GM12878 (cell line): ENCODE data around the gene CYP2C19. TPM values are rescaled to one million over a fixed set of nuclear protein-coding genes. Genes with fewer than 3 reads are reported as not detected.

Experiments used
- ATAC-seq: fragments of 200-7000 bp; cut with Tn5 transposase; 3 replicates; pipeline ENCODE4 v1.9.1; 2020; ENCODE audit warnings: mild to moderate bottlenecking, moderate library complexity
- BruUV-seq: library from RNA; stranded (reverse); fragments of 400-500 nt; replicated peaks from 2 replicates; lab custom pipeline; 2021; lab: Mats Ljungman, UMichigan
- CTCF ChIA-PET: fragments of 300-600 bp; sonication (Branson Sonifier 250); formaldehyde crosslinking; extraction: SDS; loops from one replicate; lab custom pipeline; 2021; ENCODE audit warnings: inconsistent platforms; lab: Yijun Ruan, JAX
- POLR2A ChIA-PET: fragments of 350-600 bp; formaldehyde crosslinking; extraction: SDS; loops from one replicate; lab custom pipeline; 2021; ENCODE audit warnings: inconsistent platforms; lab: Charles Lee
- RAD21 ChIA-PET: fragments of 300-600 bp; sonication (Branson Sonifier 250); formaldehyde crosslinking; loops from one replicate; lab custom pipeline; 2023; ENCODE audit warnings: antibody characterized with exemption; ENCODE audit not compliant: unreplicated experiment; lab: Charles Lee
- SMC1A ChIA-PET: fragments of 300-600 bp; sonication (Branson Sonifier 250); formaldehyde crosslinking; loops from one replicate; lab custom pipeline; 2023; ENCODE audit not compliant: unreplicated experiment, uncharacterized antibody; lab: Charles Lee
- DNase-seq: peaks from one replicate; pipeline ENCODE4 v3.0.0-alpha.2; 2011; ENCODE audit warnings: low read depth, low spot score
- FAIRE-seq: peaks from 3 replicates; lab custom pipeline; 2011; peaks lifted over from hg19 to GRCh38; lab: Jason Lieb, UNC
- H2AFZ ChIP-seq: 2 replicates; pipeline ENCODE4 v1.6.0; 2011; ENCODE audit warnings: low read depth, low read length, control low read depth; ENCODE audit not compliant: control insufficient read depth
- H3K27ac ChIP-seq: 2 replicates; pipeline ENCODE4 v1.5.1; 2011; ENCODE audit warnings: control low read depth; ENCODE audit not compliant: control insufficient read depth, insufficient read depth
- H3K27me3 ChIP-seq, 2 experiments: replicated peaks in 1 of 2; 2 replicates each; pipeline versions ENCODE4 v1.6.0 to v1.6.1; 2011; ENCODE audit warnings: low read length in 1 of 2; ENCODE audit not compliant: control insufficient read depth in 2 of 2, insufficient read depth in 2 of 2
- H3K36me3 ChIP-seq, 2 experiments: 2 replicates each; pipeline ENCODE4 v1.5.1; 2011; ENCODE audit warnings: low read length in 1 of 2; ENCODE audit not compliant: control insufficient read depth in 2 of 2, insufficient read depth in 2 of 2
- H3K4me1 ChIP-seq: 2 replicates; pipeline ENCODE4 v1.6.1; 2011; ENCODE audit warnings: mild to moderate bottlenecking, low read length, moderate library complexity, mixed read lengths; ENCODE audit not compliant: control insufficient read depth, insufficient read depth
- H3K4me2 ChIP-seq: 2 replicates; pipeline ENCODE4 v1.6.0; 2011; ENCODE audit warnings: control low read depth; ENCODE audit not compliant: control insufficient read depth, insufficient read depth
- H3K4me3 ChIP-seq: fragments of 200-600 bp; sonication (generic); 2 replicates; pipeline ENCODE4 v1.5.1; 2016
- H3K79me2 ChIP-seq: 2 replicates; pipeline ENCODE4 v1.6.0; 2011; ENCODE audit warnings: low read length; ENCODE audit not compliant: control insufficient read depth, insufficient read depth
- H3K9ac ChIP-seq: 2 replicates; pipeline ENCODE4 v1.8.0; 2011; ENCODE audit warnings: low read length, control low read depth, mixed read lengths; ENCODE audit not compliant: control insufficient read depth, insufficient read depth
- H3K9me3 ChIP-seq: replicated peaks from 3 replicates; pipeline ENCODE4 v1.5.1; 2011; ENCODE audit warnings: mild to moderate bottlenecking, low read length; ENCODE audit not compliant: control insufficient read depth, insufficient read depth
- H4K20me1 ChIP-seq: 2 replicates; pipeline ENCODE4 v1.6.0; 2011; ENCODE audit not compliant: control insufficient read depth, insufficient read depth
- BHLHE40 ChIP-seq, 2 experiments: fragments of 450-650 bp in 1 of 2; IDR thresholded peaks; 2 replicates each; pipeline ENCODE4 v1.6.1; 2011 to 2017; ENCODE audit warnings: low read depth in 2 of 2, borderline replicate concordance in 1 of 2, improper control_type of control experiment in 1 of 2, low read length in 1 of 2, mild to moderate bottlenecking in 1 of 2
- E2F4 ChIP-seq: IDR thresholded peaks from 2 replicates; pipeline ENCODE4 v1.6.1; 2012; ENCODE audit warnings: low read depth, low read length, improper control_type of control experiment
- EP300 ChIP-seq, 2 experiments: fragments of 150-350 bp in 1 of 2; IDR thresholded peaks; 2 replicates each; pipeline ENCODE4 v1.6.1; 2011 to 2012; ENCODE audit warnings: low read depth in 2 of 2, low read length in 2 of 2, borderline replicate concordance in 1 of 2, improper control_type of control experiment in 1 of 2, inconsistent platforms in 1 of 2; ENCODE audit not compliant: control insufficient read depth in 1 of 2
- JUND ChIP-seq: IDR thresholded peaks from 2 replicates; pipeline ENCODE4 v1.6.1; 2012; ENCODE audit warnings: low read depth, mild to moderate bottlenecking, low read length, improper control_type of control experiment, moderate library complexity
- NKRF ChIP-seq: fragments of 450-650 bp; conservative IDR thresholded peaks from 2 replicates; pipeline ENCODE4 v1.6.1; 2017; ENCODE audit warnings: mild to moderate bottlenecking, moderate library complexity
- RFX5 ChIP-seq: IDR thresholded peaks from 2 replicates; pipeline ENCODE4 v1.6.1; 2011; ENCODE audit warnings: low read depth, low read length, improper control_type of control experiment
- SMAD5 ChIP-seq: IDR thresholded peaks from 2 replicates; pipeline ENCODE4 v1.6.1; 2016; ENCODE audit warnings: antibody characterized with exemption, low read depth
- SMARCA5 ChIP-seq: fragments of 450-650 bp; IDR thresholded peaks from 2 replicates; pipeline ENCODE4 v1.6.1; 2017; ENCODE audit warnings: mild to moderate bottlenecking
- SUZ12 ChIP-seq: fragments of 200-600 bp; sonication (generic); IDR thresholded peaks from one replicate; pipeline ENCODE4 v1.6.1; 2018; ENCODE audit warnings: antibody characterized with exemption, mild to moderate bottlenecking; ENCODE audit not compliant: unreplicated experiment
- WGBS: methylation state at CpG from one replicate; pipeline ENCODE4 v1.1.6; 2016; ENCODE audit warnings: low lambda C conversion rate; ENCODE audit not compliant: insufficient replicate concordance, insufficient coverage; ENCODE audit errors: missing lambda C conversion rate; 5-methylcytosine and 5-hydroxymethylcytosine counted together
- in situ Hi-C: fragments of 300-500 bp; cut with MboI; formaldehyde crosslinking; loops from 9 replicates; pipeline ENCODE4 v1.14.3; 2018; ENCODE audit warnings: mixed read lengths
- intact Hi-C: fragments of 100-400 bp; cut with micrococcal nuclease; formaldehyde crosslinking; loops from one replicate; pipeline ENCODE4 v1.14.2; 2022; ENCODE audit not compliant: unreplicated experiment
- polyA plus RNA-seq, 11 experiments: library from polyadenylated mRNA; depleted of rRNA in 4 of 11; unstranded in 6 of 11; stranded (reverse) in 5 of 11; fragments of >200 nt; fragmentation: Nextera tagmentation in 4 of 11; fragmentation: Illumina TruSeq in 1 of 11; extraction: Ambion mirVana in 4 of 11; extraction: Trizol in 1 of 11; gene quantifications; 1 replicate in 1 of 11; 2 replicates in 10 of 11; pipeline versions ENCODE4 v1.2.1 to v1.2.3, GENCODE V29; 2011 to 2016; ENCODE audit warnings: inconsistent platforms in 2 of 11, missing spikeins in 2 of 11, low read depth in 1 of 11
- total RNA-seq, 4 experiments: library from RNA; depleted of rRNA in 3 of 4; stranded (reverse); fragments of >200 nt in 3 of 4; fragmentation: Illumina TruSeq in 1 of 4; extraction: Trizol in 1 of 4; gene quantifications; 2 replicates each; pipeline versions ENCODE4 v1.2.1 to v1.2.3, GENCODE V29; 2013 to 2021
- TF ChIP-seq, protein P1 (sequence below): fragments of 150-350 bp; IDR thresholded peaks from 2 replicates; pipeline ENCODE4 v1.6.1; 2014; ENCODE audit warnings: mild to moderate bottlenecking, low read depth, low read length

The CYP2C19 gene
- total and polyA plus RNA-seq, 10 of the 15 experiments (the other 5 are each of a cell fraction or from before 2014, with no cell fraction given): not detected

DNA sequence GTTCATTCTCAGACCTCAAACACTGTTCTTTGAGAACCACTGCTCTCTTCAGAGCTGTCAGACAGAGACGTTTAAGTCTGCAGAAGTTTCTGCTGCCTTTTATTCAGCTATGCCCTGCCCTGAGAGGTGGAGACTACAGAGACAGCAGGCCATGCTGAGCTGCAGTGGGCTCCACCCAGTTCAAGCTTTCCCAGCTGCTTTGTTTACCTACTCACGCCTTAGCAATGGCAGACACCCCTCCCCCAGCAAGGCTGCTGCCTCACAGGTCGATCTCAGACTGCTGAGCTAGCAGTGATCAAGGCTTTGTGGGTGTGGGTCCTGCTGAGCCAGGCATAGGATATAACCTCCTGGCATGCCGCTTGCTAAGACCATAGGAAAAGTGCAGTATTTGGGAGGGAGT, 95.5 kb downstream of the CYP2C19 start (continued):
- TF ChIP-seq EP300 (IDR thresholded peaks at IDR 0.05; ENCODE audit: borderline replicate concordance in 1 of 2, control insufficient read depth in 1 of 2, low read depth in 2 of 2, low read length in 2 of 2) (no peak), NKRF (no peak)

DNA sequence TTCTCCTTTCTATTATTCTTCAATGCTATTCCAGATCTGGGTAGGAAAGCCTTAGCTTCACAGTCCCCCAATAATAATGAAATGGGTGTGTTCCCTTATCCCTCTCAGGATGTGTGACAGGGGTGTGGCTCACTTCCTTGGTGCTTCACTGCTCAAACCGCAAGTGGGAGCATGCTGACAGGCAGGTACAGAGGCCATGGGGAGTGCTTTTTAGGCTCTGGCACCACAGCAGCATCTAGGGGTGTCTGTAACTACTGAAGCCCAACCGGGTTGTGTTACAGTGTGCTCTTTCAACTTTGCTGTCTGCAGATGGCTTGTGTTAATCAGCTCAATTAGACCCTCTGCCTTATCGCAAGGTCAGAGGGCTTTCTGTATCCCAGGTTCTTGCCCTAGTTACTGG, 96.6 kb downstream of the CYP2C19 start:
- Histone ChIP-seq H4K20me1 (no peaks in the 10 kb centered on the region), H3K27ac (no peak overlapping the region), H3K4me3 (no peak overlapping the region), H3K4me1 (no peaks in the 10 kb centered on the region), H3K9ac (no peak overlapping the region)
- in situ Hi-C loops: no loop called here
- RAD21 ChIA-PET: no interaction called here
- intact Hi-C loops: no loop called here
- no TSS peak for BruUV-seq
- TF ChIP-seq BHLHE40 (IDR thresholded peaks at IDR 0.05; ENCODE audit: borderline replicate concordance in 1 of 2, low read depth in 2 of 2, low read length in 1 of 2) (no peak), RFX5 (no peak), E2F4 (no peak), JUND (no peak), SUZ12 (no peak), SMARCA5 (no peak), SMAD5 (no peak)
- TF ChIP-seq, protein P1, sequence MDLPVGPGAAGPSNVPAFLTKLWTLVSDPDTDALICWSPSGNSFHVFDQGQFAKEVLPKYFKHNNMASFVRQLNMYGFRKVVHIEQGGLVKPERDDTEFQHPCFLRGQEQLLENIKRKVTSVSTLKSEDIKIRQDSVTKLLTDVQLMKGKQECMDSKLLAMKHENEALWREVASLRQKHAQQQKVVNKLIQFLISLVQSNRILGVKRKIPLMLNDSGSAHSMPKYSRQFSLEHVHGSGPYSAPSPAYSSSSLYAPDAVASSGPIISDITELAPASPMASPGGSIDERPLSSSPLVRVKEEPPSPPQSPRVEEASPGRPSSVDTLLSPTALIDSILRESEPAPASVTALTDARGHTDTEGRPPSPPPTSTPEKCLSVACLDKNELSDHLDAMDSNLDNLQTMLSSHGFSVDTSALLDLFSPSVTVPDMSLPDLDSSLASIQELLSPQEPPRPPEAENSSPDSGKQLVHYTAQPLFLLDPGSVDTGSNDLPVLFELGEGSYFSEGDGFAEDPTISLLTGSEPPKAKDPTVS: no peak
- TF ChIP-seq, all 136 proteins: peak for 0
- ChIA-PET SMC1A (interaction anchor here (2.9 kb wide), 1 partner anchor 21 kb away, joined by 7 read pairs; no protein-coding TSS in a partner anchor), CTCF (no interaction called here), POLR2A (no interaction called here)
- Histone ChIP-seq H2AFZ (no peak overlapping the region), H3K36me3 (no peaks in the 10 kb centered on the region), H3K4me2 (no peak overlapping the region), H3K27me3 (no peaks in the 10 kb centered on the region), H3K79me2 (no peaks in the 10 kb centered on the region), H3K9me3 (no peaks in the 10 kb centered on the region)
- FAIRE-seq: no peak
- 16% methylated on average over 3 of the region's 3 CpGs for WGBS
- no peak for ATAC-seq
- no peak for DNase-seq
